WI38 (cell line): Measurements from ENCODE around the gene LBR.

ENCODE experiments used
- H3K4me3 ChIP-seq: 2 replicates; pipeline ENCODE4 v1.5.1; 2011; ENCODE audit warnings: low read depth, mild to moderate bottlenecking, control low read depth, low read length
- TF ChIP-seq, protein P1 (sequence below): IDR thresholded peaks from 2 replicates; pipeline ENCODE4 v1.5.1; 2012; ENCODE audit warnings: low read depth, mild to moderate bottlenecking, control low read depth, low read length

LBR gene

DNA sequence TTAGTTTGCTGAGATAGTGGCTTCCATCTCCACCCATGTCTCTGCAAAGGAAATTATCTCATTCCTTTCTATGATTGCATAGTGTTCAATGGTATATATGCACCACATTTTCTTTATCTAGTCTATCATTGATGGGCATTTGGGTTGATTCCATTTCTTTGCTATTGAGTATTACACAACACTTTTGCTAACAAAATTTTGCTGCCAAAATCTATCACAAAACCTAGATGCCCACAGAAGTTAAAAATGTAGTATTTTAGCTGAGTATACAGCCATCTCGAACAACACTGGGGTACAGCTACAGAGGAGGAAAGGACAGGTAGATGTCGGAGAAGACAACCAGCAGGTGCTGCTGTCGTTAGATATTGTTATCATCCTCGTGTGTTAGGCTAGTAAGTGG is 67.7 kb downstream of the LBR start:
- TF ChIP-seq, protein P1, sequence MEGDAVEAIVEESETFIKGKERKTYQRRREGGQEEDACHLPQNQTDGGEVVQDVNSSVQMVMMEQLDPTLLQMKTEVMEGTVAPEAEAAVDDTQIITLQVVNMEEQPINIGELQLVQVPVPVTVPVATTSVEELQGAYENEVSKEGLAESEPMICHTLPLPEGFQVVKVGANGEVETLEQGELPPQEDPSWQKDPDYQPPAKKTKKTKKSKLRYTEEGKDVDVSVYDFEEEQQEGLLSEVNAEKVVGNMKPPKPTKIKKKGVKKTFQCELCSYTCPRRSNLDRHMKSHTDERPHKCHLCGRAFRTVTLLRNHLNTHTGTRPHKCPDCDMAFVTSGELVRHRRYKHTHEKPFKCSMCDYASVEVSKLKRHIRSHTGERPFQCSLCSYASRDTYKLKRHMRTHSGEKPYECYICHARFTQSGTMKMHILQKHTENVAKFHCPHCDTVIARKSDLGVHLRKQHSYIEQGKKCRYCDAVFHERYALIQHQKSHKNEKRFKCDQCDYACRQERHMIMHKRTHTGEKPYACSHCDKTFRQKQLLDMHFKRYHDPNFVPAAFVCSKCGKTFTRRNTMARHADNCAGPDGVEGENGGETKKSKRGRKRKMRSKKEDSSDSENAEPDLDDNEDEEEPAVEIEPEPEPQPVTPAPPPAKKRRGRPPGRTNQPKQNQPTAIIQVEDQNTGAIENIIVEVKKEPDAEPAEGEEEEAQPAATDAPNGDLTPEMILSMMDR: no peak
- H3K4me3 ChIP-seq: no peak overlapping the region

DNA sequence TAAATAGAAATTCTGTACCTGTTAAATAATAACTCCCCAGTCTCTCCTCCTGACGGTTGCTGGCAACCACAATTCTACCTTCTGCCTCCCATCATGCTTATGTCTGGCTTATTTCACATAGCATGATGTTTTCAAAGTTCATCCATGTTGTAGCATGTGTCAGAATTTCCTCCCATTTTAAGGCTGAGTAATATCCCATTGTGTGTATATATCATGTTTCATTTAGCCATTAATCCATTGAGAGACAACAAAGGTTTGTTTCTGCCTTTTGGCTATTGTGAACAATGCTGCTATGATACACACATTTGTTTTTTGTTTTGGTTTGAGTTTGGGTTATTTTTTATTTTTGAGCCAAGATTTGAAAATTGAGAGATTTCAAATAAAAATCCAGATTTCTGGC is 72.0 kb downstream of the LBR start:
- TF ChIP-seq, protein P1: no peak
- no peak overlapping the region for H3K4me3 ChIP-seq

DNA sequence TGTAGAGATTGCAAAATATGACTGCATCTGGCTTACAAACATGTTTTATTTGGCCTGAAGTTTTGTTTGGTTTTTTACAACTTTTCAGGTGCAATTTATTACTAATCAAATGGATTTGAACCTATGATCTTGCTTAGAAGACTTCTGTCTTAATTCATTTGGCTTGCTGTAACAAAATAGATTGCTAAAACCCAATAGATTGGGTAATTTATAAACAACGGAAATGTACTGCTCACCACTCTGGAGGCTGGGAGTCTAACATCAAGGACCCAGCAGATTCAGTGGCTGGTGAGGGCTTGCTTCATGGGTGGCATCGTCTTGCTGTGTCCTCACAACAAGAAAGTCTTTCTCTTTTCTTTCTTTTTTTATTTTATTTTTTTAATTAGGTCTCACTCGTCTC is 72.9 kb downstream of the LBR start:
- TF ChIP-seq, protein P1: no peak
- no peak overlapping the region for H3K4me3 ChIP-seq
